ENCODE results near the gene INHBE.
"Not testable (repeated sequence)": the region's sequence is repeated elsewhere in the genome, so short reads cannot be mapped to it uniquely, and the experiment has no call there.

Gene INHBE

GRCh38 chr12:57476162-57476992, 21.3 kb downstream of the INHBE start:
- peak in 2 of 3 experiments; percentile 48 to 53 for DNase-seq (ENCODE audit: low read depth in 3 of 3)

- DNase-seq (ENCODE audit: low read depth in 3 of 3): no peak
These were observed 22.0 kb downstream of the INHBE start for GRCh38 chr12:57476993-57477709.

- DNase-seq (ENCODE audit: low read depth in 3 of 3): peak in 1 of 3 experiments; percentile 40
These were observed 22.9 kb downstream of the INHBE start for GRCh38 chr12:57477710-57478681.

DNA sequence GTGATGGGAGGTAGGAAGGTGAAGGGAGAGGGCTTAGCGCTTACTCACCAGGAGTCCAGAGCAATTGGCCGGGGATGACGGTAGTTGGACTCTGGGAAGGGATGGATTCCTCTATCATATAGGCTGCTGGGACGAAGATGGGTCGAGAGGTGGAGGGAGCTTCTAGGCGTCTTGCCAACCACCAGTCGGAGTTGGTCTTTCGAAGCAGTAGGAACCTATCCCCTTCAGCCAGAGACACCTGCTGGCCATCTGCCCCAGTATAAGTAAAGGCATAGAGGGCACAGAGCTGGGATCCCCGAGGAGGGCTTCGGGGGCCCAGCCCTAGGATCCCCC, 23.9 kb downstream of the INHBE start:
- peak in 1 of 3 experiments; percentile 11 for DNase-seq (ENCODE audit: low read depth in 3 of 3)

GRCh38 chr12:57479376-57480115, 24.4 kb downstream of the INHBE start, which contains the start of gene ARHGAP9:
TSS of gene ARHGAP9 (minus strand) at chr12:57479866. CDS start at chr12:57479406, 460 bp downstream.
- peak in 1 of 3 experiments; percentile 22 for DNase-seq (ENCODE audit: low read depth in 3 of 3)

- DNase-seq (ENCODE audit: low read depth in 3 of 3): no peak
These were observed 26.6 kb downstream of the INHBE start for GRCh38 chr12:57481671-57482070.

- DNase-seq (ENCODE audit: low read depth in 3 of 3): no peak
These were observed 28.4 kb downstream of the INHBE start for GRCh38 chr12:57483466-57483865.

DNA sequence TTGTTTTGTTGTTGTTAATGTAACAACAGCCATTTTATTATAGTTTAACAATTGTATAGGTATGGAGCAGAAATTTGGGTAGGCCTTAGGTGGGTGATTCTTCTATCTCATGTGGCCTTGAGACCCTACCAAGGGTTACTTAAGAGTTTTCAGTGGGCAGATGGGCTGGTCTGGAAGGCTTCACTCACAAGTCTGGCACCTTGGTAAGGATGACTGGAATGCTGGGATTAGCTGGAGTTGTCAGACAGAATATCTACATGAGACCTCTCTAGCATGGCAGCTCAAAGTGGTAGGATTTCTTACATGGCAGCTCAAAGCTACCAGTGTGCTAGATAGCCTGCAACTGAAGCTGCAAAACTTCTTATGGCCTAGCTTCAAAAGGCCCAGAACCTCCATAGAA, 30.6 kb downstream of the INHBE start:
- no peak for DNase-seq (ENCODE audit: low read depth in 3 of 3)

DNA sequence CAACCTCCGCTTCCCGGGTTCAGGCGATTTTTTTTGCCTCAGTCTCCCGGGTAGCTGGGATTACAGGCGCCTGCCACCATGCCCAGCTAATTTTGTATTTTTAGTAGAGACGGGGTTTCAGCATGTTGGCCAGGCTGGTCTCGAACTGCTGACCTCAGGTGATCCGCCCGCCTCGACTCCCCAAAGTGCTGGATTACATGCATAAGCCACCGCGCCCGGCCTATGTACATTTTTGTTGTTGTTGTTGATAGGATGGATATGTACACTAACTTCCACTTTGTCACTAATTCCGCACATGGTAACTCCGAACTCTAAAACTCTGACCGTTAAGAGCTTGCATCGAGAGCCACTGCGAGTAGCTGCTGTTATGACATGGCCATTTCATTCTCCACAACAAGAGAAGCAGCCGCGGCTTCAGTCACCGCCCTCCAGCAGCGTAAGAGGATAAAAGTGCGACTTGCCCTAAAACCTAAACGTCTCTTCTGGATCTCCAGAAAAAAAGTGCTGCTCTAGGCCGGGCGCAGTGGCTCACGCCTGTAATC, 32.0 kb downstream of the INHBE start:
- DNase-seq (ENCODE audit: low read depth in 3 of 3): no peak

DNA sequence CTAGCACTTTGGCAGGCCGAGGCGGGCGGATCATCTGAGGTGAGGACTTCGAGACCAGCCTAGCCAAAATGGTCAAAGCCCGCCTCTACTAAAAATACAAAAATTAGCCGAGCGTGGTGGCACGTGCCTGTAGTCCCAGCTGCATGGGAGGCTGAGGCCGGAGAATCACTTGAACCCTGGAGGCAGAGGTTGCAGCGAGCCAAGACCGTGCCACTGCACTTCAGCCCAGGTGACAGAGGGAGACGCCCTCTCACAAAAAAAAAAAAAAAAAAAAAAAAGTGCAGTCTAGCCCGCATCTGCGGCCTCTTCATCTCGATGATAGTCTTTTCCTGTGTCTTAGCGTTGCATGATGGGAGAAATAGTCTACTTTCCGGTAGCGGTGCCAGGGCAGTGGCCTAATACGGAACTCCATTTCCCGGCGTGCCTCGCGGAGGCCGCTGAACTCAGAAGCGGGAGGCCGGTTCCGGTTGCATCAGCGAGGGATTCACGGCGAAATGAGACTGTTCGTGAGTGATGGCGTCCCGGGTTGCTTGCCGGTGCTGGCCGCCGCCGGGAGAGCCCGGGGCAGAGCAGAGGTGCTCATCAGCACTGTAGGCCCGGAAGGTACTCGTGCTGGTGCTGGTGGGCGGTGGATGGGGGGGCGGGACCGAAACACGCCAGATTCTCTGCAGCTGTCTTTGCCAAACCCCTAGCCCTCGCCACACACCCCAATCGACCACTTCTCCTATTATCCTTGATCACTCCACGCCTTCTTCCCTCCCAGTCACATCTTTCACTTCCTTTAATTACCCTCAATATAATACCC, 32.7 kb downstream of the INHBE start, which contains the start of gene MARS1:
Gene MARS1, plus strand, starts transcription at position 472 of the 805 bp plus-strand sequence. Its CDS starts 23 bp downstream, at position 495.
- peak; percentile 69 to 86 (median 85) for DNase-seq (ENCODE audit: low read depth in 3 of 3)

DNA sequence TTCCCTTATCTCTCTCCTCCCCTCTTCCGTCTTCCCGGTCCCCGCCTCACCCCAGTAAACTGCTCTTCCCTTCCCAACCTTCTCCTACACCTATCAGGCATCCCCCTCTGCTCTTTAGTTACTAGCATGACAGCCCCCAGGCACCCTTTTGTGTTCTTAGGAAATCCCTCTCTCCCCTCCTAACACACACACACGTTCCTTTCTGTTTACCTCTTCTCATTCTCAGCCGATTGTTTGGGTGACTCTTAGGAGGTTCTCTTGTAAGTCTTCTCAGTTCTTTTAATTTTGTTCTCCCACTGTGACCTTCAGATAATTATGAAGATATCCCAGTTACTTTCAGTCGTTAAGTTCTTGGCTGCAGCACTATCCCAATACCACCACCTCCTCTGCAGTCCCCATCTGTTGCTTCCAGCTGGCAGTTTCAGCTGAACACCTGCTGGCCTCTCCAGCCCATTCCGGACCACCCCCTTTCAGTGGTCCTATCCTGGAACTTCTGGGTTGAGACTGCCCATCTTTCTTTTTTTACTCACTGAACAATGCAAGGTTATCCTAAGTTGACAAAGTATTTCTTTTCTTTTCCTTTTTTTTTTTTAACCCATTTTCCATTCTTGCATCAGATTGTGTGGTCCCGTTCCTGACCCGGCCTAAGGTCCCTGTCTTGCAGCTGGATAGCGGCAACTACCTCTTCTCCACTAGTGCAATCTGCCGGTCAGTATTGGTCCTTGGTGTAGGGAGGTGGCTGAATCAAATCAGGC, 33.5 kb downstream of the INHBE start:
- DNase-seq (ENCODE audit: low read depth in 3 of 3): no peak

DNA sequence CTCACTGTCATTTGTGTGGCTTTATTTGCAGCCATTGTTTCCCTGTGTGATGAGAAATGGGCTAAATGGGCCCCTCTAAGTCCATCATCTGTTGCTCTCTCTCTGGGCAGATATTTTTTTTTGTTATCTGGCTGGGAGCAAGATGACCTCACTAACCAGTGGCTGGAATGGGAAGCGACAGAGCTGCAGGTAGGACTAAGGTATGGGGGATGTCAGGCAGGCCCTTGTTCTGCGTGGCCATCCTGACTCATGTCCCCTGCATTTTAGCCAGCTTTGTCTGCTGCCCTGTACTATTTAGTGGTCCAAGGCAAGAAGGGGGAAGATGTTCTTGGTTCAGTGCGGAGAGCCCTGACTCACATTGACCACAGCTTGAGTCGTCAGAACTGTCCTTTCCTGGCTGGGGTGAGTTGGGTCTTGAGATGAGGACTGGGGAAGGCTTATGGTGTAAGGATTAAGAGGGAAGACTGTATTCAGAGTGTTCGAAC, 34.1 kb downstream of the INHBE start:
- no peak for DNase-seq (ENCODE audit: low read depth in 3 of 3)

GRCh38 chr12:57490126-57490525, 35.0 kb downstream of the INHBE start:
- no peak for DNase-seq (ENCODE audit: low read depth in 3 of 3)

DNA sequence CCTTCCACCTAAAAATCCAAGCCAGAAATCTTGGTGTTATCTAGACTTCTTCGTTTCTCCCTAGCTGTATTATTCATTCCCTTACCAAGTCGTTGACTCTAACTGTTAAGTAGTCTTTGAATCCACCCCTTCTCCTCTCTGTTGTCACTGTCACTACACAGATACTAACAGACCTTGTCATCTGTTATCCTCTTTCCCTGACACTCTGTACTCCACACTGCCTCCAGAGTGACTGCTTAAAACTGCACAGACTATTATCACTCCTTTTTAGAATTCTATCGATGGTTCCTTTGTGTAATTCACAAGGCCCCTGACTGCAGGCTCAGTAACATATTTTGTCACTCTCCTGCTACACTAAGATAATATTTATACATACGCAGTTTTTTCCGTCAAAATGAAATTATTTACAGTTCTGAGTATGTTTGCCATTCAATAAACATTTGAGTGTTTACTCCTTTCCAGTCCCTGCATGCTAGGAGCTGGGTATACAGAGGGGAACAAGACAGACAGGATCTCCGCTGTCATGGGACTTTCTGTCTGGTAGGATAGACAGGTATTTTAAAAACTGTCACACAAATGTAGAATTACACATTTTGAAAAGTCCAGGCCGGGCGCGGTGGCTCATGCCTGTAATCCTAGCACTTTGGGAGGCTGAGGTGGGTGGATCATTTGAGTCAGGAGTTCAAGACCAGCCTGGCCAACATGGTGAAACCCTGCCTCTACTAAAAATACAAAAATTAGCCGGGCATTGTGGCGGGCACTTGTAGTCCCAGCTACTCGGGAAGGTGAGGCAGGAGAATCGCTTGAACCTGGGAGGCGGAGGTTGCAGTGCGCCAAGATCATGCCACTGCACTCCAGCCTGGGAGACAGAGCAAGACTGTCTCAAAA, 36.5 kb downstream of the INHBE start:
- no peak for DNase-seq (ENCODE audit: low read depth in 3 of 3)

GRCh38 chr12:57495051-57495701, 40.1 kb downstream of the INHBE start:
- DNase-seq (ENCODE audit: low read depth in 3 of 3): not testable (repeated sequence)

DNA sequence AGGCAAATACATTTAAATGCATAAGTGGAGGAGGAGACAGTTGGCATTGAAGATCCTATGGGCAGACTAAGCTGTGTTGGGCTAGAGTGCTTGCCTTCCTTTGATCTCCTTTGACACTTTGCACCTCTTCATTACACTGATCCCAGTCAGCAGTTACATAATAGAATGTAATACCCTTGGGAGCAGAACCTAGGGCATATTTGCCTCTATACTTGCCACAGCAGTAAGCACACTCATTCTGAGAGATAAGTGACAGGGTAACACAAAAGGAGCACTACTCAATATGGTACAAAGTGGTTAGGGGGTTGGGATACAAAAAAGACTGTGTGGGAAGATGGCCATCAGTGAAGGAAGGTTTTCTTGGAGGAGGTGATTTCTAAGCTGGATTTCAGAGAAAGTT, 41.7 kb downstream of the INHBE start:
- DNase-seq (ENCODE audit: low read depth in 3 of 3): no peak

Data from stimulated activated CD4-positive, alpha-beta T cell treated with anti-CD3 and anti-CD28 coated beads, TNF-alpha, amount 100 ng/mL, for 4 hours (primary cell).